Bronchial epithelial cell (primary cell): Measurements from ENCODE around the gene CEACAM19. TPM values are rescaled to one million over a fixed set of nuclear protein-coding genes. Genes with fewer than 3 reads are reported as not detected.
"Not testable (repeated sequence)": the region's sequence is repeated elsewhere in the genome, so short reads cannot be mapped to it uniquely, and the experiment has no call there.

Source experiments
- DNase-seq: peaks from one replicate; pipeline ENCODE4 v3.0.0-alpha.2; 2010; ENCODE audit warnings: low read depth
- FAIRE-seq: peaks from 2 replicates; lab custom pipeline; 2011; peaks lifted over from hg19 to GRCh38; lab: Jason Lieb, UNC
- H3K27me3 ChIP-seq: 2 replicates; pipeline ENCODE4 v1.5.1; 2011; ENCODE audit warnings: low read length; ENCODE audit not compliant: control insufficient read depth, insufficient read depth
- H3K36me3 ChIP-seq: 2 replicates; pipeline ENCODE4 v1.5.1; 2011; ENCODE audit warnings: low read length; ENCODE audit not compliant: control insufficient read depth, insufficient read depth
- H3K4me3 ChIP-seq: 2 replicates; pipeline ENCODE4 v1.5.1; 2011; ENCODE audit warnings: mild to moderate bottlenecking, low read depth, low read length, control low read depth
- total RNA-seq: library from RNA; depleted of rRNA; stranded (reverse); fragments of >200 nt; gene quantifications from 2 replicates; pipeline ENCODE4 v1.2.1, GENCODE V29; 2014
- TF ChIP-seq, protein P1 (sequence below): IDR thresholded peaks from 2 replicates; pipeline ENCODE4 v1.5.1; 2011; ENCODE audit warnings: mild to moderate bottlenecking, moderate library complexity, low read length, control low read depth, inconsistent platforms; ENCODE audit not compliant: insufficient read depth, severe bottlenecking

Gene CEACAM19
- total RNA-seq, 1 donor from 2014 or later = 0.53 TPM

DNA sequence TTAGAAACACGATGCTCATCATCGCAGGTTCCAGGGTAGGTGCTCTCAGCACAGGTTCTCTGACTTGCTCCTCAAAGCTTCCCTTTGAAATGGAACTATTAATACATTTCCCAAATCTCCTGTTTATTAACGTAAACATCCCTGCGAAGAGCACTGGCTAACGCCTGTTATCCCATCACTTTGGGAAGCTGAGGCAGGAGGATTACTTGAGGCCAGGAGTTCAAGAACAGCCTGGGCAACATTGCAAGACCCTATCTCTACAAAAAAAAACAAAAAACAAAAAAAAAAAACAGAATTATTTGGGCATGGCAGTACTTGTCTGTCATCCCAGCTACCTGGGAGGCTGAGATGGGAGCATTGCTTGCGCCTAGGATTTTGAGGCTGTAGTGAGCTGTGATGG lies 46.3 kb downstream of the CEACAM19 start:
- DNase-seq (no peak), FAIRE-seq (no peak)
- no peaks in the 10 kb centered on the region for H3K36me3 ChIP-seq

DNA sequence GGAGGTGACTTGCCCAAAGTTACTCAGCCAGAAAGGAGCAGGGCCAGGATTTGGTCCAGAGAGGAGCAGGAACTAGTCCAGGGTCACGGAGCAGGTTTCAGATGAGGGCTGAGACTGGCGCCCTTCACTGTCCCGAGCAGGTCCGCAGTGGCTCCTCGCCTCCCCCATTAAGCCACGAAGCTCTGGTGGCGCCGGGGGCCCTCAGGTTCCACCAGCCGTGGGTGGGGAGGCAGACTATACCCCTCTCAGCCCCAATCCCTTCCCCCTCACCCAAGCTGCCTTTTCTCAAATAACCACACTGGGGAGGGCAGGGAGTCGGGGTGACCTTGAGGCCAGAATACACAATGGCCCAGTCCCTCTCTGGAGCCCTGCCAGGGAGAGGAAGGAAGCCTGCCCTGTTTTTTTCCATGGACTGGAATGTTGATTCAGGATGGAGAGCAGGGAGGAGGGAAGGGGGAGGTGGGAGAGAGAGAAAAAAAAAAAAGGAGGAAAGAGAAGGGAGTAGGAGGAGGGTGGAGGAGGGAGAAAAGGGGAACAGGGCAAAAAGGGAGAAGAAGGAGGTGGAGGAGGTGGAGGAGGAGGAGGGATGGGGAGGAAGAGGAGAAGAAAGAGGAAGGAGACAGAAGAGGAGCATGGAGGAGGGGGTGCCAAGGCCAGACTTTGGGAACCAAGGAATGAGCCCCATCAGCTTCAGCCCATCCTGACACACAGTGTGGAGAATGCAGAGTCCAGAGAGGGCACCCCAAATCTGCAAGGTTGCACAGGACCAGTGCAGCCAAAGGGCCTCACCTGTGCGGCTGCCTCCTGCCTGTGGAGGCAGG lies 47.4 kb downstream of the CEACAM19 start:
- DNase-seq = no peak
- Histone ChIP-seq H3K4me3 (no peak overlapping the region), H3K36me3 (no peaks in the 10 kb centered on the region), H3K27me3 (no peaks in the 10 kb centered on the region)
- TF ChIP-seq, protein P1, sequence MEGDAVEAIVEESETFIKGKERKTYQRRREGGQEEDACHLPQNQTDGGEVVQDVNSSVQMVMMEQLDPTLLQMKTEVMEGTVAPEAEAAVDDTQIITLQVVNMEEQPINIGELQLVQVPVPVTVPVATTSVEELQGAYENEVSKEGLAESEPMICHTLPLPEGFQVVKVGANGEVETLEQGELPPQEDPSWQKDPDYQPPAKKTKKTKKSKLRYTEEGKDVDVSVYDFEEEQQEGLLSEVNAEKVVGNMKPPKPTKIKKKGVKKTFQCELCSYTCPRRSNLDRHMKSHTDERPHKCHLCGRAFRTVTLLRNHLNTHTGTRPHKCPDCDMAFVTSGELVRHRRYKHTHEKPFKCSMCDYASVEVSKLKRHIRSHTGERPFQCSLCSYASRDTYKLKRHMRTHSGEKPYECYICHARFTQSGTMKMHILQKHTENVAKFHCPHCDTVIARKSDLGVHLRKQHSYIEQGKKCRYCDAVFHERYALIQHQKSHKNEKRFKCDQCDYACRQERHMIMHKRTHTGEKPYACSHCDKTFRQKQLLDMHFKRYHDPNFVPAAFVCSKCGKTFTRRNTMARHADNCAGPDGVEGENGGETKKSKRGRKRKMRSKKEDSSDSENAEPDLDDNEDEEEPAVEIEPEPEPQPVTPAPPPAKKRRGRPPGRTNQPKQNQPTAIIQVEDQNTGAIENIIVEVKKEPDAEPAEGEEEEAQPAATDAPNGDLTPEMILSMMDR = no peak
- FAIRE-seq = no peak

More for the DNA sequence above, 46.3 kb downstream of the CEACAM19 start:
- H3K27me3 ChIP-seq = no peaks in the 10 kb centered on the region
- H3K4me3 ChIP-seq = no peak overlapping the region
- TF ChIP-seq, protein P1 = no peak

DNA sequence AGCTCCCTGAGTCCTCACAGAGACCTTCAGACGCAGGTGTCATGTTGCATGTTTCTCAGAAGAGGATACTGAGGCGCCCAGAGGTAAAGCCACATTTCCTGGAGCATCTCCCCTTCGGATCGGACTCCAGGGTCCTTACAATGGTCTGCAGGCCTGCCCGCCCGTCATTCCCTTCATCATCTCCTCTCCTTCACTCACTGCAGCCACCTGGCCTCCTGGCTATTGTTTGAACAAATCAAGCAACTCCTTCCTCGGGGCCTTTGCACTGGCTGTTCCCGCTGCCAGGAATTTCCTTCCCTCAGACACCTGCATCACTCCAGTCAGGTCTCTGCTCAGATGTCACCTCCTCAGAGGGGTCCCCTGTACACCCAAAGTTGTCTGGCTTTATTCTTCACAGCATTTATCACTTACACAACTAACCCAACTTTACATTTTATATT lies 48.0 kb downstream of the CEACAM19 start:
- no peak overlapping the region for H3K4me3 ChIP-seq
- no peaks in the 10 kb centered on the region for H3K36me3 ChIP-seq
- TF ChIP-seq, protein P1 = no peak
- DNase-seq (no peak), FAIRE-seq (no peak)
- no peaks in the 10 kb centered on the region for H3K27me3 ChIP-seq

DNA sequence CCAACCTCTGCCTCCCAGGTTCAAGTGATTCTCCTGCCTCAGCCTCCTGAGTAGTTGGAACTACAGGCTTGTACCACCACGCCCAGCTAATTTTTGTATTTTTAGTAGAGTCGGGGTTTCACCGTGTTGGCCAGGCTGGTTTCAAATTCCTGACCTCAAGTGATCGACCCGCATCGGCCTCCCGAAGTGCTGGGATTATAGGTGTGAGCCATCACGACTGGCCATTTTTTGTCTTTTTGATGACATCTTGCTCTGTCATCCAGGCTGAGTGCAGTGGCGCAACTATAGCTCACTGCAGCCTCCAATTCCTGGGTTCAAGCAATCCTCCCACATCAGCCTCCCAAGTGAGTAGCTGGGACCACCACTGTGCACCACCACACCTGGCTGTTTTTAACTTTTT lies 49.1 kb downstream of the CEACAM19 start:
- not testable (repeated sequence) for H3K27me3 ChIP-seq, DNase-seq, H3K36me3 ChIP-seq, H3K4me3 ChIP-seq, FAIRE-seq

DNA sequence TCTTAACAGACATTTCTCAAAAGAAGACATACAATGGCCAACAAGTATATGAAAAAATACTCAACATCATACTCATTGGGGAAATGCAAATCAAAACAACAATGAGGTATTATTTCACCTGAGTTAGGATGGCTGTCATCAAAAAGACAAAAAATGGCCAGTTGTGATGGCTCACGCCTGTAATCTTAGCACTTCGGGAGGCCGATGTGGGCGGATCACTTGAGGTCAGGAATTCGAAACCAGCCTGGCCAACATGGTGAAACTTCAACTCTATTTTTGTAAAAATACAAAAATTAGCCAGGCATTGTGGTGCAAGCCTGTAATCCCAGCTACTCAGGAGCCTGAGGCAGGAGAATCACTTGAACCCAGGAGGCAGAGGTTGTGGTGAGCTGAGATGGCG lies 49.7 kb downstream of the CEACAM19 start:
- TF ChIP-seq, protein P1 = no peak
- H3K27me3 ChIP-seq = no peaks in the 10 kb centered on the region
- no peak for FAIRE-seq

DNA sequence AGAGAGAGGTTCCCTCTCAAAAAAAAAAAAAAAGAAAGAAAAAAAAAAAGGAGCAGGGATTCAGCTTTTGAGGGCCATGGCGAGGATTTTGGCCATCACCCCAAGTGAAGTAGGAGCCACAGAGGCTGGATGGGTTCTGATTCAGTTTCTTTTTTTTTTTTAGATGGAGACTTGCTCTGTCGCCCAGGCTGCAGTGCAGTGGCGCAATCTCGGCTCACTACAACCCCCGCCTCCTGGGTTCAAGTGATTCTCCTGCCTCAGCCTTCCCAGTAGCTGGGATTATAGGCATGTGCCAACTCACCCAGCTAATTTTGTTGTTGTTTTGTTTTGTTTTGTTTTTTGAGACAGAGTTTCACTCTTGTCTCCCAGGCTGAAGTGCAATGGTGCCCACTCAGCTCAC lies 50.1 kb downstream of the CEACAM19 start:
- not testable (repeated sequence) for FAIRE-seq, H3K27me3 ChIP-seq, H3K36me3 ChIP-seq, H3K4me3 ChIP-seq, DNase-seq

More for the DNA sequence above, 49.7 kb downstream of the CEACAM19 start:
- no peak for DNase-seq
- no peaks in the 10 kb centered on the region for H3K36me3 ChIP-seq
- no peak overlapping the region for H3K4me3 ChIP-seq
